Thyroid gland (tissue), 4 donors: ENCODE measurements around the gene SLC35G2.

Experiments used
- POLR2A ChIP-seq, 2 donors: fragments of 450-650 bp; IDR thresholded peaks; one replicate each; pipeline ENCODE4 v1.6.1; 2017; ENCODE audit warnings: antibody characterized with exemption in 2 of 2, mild to moderate bottlenecking in 2 of 2, moderate library complexity in 1 of 2
- TF ChIP-seq, protein P1 (sequence below), 6 experiments: fragments of 200-600 bp in 3 of 6; fragments of 450-650 bp in 3 of 6; sonication (generic) in 3 of 6; IDR thresholded peaks; one replicate each; pipeline ENCODE4 v1.5.1; 2016 to 2019; ENCODE audit warnings: antibody characterized with exemption in 6 of 6, mild to moderate bottlenecking in 2 of 6, inconsistent platforms in 1 of 6, moderate library complexity in 1 of 6

DNA sequence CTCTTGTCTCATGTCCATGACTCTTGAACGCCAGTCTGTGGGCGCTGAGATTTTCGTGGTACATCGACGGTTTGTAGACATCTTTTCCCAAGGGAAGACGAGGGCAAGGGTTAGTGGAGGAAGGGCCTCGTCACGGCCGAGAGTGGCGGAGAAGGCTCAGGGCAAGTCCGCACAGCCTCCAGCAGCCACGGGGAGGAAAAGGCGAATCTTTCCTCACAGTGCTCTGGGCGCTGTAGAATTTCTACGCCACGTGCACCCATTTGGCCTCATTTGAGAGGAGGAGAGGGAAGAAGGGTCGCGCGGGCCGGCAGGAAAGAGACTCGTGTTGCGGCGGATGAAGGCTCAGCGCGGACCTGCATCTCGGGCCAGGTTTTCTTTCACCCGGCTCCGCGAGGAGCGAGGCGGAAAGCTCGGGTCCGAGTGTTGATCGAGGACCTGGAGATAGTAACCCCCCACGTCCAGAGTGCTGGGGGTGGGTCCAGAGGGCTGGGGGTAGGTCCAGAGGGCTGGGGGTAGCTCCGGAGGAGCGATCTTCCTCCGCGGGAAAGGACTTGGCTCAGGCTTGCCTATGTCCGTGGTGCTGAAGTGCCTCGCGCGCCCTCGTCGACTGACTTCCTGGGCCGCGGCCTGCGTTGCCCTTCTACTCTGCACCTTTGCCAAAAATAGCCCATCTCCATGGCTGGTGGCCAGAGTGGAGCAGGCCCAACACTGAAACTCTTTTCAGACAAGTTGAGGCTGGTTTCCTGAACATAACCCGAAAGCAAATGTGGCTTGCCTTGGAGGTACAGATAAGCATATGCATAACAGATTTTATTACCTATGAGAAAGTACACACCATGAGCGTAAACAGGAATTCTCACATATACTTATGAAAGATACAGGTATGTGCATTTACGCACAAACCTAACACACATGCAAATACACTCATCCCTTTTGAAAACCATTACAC lies 1.1 kb downstream of the SLC35G2 start:
- TF ChIP-seq, protein P1, sequence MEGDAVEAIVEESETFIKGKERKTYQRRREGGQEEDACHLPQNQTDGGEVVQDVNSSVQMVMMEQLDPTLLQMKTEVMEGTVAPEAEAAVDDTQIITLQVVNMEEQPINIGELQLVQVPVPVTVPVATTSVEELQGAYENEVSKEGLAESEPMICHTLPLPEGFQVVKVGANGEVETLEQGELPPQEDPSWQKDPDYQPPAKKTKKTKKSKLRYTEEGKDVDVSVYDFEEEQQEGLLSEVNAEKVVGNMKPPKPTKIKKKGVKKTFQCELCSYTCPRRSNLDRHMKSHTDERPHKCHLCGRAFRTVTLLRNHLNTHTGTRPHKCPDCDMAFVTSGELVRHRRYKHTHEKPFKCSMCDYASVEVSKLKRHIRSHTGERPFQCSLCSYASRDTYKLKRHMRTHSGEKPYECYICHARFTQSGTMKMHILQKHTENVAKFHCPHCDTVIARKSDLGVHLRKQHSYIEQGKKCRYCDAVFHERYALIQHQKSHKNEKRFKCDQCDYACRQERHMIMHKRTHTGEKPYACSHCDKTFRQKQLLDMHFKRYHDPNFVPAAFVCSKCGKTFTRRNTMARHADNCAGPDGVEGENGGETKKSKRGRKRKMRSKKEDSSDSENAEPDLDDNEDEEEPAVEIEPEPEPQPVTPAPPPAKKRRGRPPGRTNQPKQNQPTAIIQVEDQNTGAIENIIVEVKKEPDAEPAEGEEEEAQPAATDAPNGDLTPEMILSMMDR (IDR thresholded peaks at IDR 0.05), result no peak
- no peak for TF ChIP-seq POLR2A (IDR thresholded peaks at IDR 0.05)
